ENCODE results near the gene DNAJC7. TPM values are rescaled to one million over a fixed set of nuclear protein-coding genes. Genes with fewer than 3 reads are reported as not detected.

Gene DNAJC7
- total and polyA plus RNA-seq, 9 of the 15 experiments (the other 6 are each of a cell fraction or from before 2014, with no cell fraction given), result 85.8 to 262 (median 157) TPM

DNA sequence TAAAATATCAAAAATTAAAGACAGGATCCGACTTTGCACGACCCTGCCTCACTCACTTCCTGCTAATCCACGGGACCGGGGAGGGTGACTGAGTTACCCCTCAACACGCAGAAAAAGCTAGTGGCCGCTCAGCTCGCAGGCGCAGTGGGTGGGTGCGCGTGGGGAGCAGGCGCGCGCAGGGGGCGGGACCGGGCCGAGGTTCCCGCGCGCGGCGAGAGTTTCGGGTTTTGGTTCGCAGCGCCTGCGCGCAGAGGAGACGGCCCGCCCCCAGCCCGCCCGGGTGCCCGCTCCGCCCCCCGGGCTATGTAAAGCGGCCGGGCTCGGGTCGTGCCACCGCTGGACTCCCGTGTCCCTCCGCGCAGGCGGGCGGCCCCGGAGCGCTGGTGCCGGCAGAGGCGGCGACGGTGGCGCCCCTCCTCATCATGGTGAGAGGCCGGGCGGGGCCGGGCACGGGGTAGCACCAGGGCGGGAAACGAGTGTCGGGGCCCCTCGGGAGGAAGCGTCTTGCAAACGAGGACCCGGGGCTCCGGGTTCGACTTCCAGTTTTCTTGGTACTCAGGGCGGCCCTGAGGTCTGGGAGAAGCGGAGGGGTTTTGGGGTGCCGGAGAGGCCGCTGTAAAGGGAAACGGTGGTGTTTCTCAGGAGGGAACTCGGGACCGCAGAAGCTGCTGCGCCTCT lies 50.6 kb downstream of the DNAJC7 start, which contains the start of gene CNP (continued):
- TF ChIP-seq, protein P1, sequence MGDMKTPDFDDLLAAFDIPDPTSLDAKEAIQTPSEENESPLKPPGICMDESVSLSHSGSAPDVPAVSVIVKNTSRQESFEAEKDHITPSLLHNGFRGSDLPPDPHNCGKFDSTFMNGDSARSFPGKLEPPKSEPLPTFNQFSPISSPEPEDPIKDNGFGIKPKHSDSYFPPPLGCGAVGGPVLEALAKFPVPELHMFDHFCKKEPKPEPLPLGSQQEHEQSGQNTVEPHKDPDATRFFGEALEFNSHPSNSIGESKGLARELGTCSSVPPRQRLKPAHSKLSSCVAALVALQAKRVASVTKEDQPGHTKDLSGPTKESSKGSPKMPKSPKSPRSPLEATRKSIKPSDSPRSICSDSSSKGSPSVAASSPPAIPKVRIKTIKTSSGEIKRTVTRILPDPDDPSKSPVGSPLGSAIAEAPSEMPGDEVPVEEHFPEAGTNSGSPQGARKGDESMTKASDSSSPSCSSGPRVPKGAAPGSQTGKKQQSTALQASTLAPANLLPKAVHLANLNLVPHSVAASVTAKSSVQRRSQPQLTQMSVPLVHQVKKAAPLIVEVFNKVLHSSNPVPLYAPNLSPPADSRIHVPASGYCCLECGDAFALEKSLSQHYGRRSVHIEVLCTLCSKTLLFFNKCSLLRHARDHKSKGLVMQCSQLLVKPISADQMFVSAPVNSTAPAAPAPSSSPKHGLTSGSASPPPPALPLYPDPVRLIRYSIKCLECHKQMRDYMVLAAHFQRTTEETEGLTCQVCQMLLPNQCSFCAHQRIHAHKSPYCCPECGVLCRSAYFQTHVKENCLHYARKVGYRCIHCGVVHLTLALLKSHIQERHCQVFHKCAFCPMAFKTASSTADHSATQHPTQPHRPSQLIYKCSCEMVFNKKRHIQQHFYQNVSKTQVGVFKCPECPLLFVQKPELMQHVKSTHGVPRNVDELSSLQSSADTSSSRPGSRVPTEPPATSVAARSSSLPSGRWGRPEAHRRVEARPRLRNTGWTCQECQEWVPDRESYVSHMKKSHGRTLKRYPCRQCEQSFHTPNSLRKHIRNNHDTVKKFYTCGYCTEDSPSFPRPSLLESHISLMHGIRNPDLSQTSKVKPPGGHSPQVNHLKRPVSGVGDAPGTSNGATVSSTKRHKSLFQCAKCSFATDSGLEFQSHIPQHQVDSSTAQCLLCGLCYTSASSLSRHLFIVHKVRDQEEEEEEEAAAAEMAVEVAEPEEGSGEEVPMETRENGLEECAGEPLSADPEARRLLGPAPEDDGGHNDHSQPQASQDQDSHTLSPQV (IDR thresholded peaks at IDR 0.05), result 0 out of 2 replicates have a peak, but pooled peaks have one; percentile 41
- TF ChIP-seq, protein P2, sequence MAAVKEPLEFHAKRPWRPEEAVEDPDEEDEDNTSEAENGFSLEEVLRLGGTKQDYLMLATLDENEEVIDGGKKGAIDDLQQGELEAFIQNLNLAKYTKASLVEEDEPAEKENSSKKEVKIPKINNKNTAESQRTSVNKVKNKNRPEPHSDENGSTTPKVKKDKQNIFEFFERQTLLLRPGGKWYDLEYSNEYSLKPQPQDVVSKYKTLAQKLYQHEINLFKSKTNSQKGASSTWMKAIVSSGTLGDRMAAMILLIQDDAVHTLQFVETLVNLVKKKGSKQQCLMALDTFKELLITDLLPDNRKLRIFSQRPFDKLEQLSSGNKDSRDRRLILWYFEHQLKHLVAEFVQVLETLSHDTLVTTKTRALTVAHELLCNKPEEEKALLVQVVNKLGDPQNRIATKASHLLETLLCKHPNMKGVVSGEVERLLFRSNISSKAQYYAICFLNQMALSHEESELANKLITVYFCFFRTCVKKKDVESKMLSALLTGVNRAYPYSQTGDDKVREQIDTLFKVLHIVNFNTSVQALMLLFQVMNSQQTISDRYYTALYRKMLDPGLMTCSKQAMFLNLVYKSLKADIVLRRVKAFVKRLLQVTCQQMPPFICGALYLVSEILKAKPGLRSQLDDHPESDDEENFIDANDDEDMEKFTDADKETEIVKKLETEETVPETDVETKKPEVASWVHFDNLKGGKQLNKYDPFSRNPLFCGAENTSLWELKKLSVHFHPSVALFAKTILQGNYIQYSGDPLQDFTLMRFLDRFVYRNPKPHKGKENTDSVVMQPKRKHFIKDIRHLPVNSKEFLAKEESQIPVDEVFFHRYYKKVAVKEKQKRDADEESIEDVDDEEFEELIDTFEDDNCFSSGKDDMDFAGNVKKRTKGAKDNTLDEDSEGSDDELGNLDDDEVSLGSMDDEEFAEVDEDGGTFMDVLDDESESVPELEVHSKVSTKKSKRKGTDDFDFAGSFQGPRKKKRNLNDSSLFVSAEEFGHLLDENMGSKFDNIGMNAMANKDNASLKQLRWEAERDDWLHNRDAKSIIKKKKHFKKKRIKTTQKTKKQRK (IDR thresholded peaks at IDR 0.05; ENCODE audit: borderline replicate concordance, low read depth, low read length), result no peak
- peak in 1 of 2 experiments; percentile 82; a peak in 1 of 4 replicates for TF ChIP-seq SIN3A (IDR thresholded peaks at IDR 0.05; ENCODE audit: borderline replicate concordance in 2 of 2, control insufficient read depth in 1 of 2, low read depth in 2 of 2, low read length in 2 of 2)
- TF ChIP-seq, protein P3, sequence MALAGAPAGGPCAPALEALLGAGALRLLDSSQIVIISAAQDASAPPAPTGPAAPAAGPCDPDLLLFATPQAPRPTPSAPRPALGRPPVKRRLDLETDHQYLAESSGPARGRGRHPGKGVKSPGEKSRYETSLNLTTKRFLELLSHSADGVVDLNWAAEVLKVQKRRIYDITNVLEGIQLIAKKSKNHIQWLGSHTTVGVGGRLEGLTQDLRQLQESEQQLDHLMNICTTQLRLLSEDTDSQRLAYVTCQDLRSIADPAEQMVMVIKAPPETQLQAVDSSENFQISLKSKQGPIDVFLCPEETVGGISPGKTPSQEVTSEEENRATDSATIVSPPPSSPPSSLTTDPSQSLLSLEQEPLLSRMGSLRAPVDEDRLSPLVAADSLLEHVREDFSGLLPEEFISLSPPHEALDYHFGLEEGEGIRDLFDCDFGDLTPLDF (CRISPR knock-in tag; IDR thresholded peaks at IDR 0.05), result peak; percentile 82; the same call in 1 of the 2 replicates
- TF ChIP-seq NUFIP1 (IDR thresholded peaks at IDR 0.05; ENCODE audit: partially characterized antibody), result no peak
- no peak for TF ChIP-seq COPS2 (conservative IDR thresholded peaks at IDR 0.05)
- TF ChIP-seq ZNF175 (CRISPR knock-in tag; IDR thresholded peaks at IDR 0.05; ENCODE audit: low read depth), result peak; percentile 40; the same call in 1 of the 2 replicates
- no peak for TF ChIP-seq EZH2 (IDR thresholded peaks at IDR 0.05; ENCODE audit: borderline replicate concordance, low read depth, low read length)
- peak; percentile 94 to 95 for TF ChIP-seq NRF1 (conservative IDR thresholded peaks at IDR 0.05 in 1 of 2, IDR thresholded peaks at IDR 0.05 in 1 of 2)
- TF ChIP-seq, protein P4, sequence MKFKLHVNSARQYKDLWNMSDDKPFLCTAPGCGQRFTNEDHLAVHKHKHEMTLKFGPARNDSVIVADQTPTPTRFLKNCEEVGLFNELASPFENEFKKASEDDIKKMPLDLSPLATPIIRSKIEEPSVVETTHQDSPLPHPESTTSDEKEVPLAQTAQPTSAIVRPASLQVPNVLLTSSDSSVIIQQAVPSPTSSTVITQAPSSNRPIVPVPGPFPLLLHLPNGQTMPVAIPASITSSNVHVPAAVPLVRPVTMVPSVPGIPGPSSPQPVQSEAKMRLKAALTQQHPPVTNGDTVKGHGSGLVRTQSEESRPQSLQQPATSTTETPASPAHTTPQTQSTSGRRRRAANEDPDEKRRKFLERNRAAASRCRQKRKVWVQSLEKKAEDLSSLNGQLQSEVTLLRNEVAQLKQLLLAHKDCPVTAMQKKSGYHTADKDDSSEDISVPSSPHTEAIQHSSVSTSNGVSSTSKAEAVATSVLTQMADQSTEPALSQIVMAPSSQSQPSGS (CRISPR knock-in tag; IDR thresholded peaks at IDR 0.05), result no peak
- no peak for TF ChIP-seq NFIX (CRISPR knock-in tag; IDR thresholded peaks at IDR 0.05; ENCODE audit: low read depth)
- TF ChIP-seq HNRNPL (IDR thresholded peaks at IDR 0.05; ENCODE audit: low read depth, low read length), result peak; percentile 92
- no peak for TF ChIP-seq ASH1L (IDR thresholded peaks at IDR 0.05; ENCODE audit: borderline replicate concordance, low read depth, partially characterized antibody)
- TF ChIP-seq, protein P5, sequence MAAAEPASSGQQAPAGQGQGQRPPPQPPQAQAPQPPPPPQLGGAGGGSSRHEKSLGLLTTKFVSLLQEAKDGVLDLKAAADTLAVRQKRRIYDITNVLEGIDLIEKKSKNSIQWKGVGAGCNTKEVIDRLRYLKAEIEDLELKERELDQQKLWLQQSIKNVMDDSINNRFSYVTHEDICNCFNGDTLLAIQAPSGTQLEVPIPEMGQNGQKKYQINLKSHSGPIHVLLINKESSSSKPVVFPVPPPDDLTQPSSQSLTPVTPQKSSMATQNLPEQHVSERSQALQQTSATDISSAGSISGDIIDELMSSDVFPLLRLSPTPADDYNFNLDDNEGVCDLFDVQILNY (CRISPR knock-in tag; IDR thresholded peaks at IDR 0.05), result no peak
